Brain microvascular endothelial cell (primary cell): ENCODE measurements around the gene PRSS33.

Experiments used
- DNase-seq: peaks from one replicate; pipeline ENCODE4 v3.0.0-alpha.2; 2020
- H3K27ac ChIP-seq: fragments of 250-450 bp; sonication (Bioruptor Pico); 2 replicates; pipeline ENCODE4 v1.5.1; 2020; ENCODE audit warnings: mild to moderate bottlenecking, moderate library complexity
- H3K27me3 ChIP-seq: fragments of 250-450 bp; sonication (Bioruptor Pico); replicated peaks from 2 replicates; pipeline ENCODE4 v1.5.1; 2020; ENCODE audit warnings: mild to moderate bottlenecking
- H3K36me3 ChIP-seq: fragments of 250-450 bp; sonication (Bioruptor Pico); replicated peaks from 2 replicates; pipeline ENCODE4 v1.5.1; 2020; ENCODE audit warnings: mild to moderate bottlenecking
- H3K4me3 ChIP-seq: 2 replicates; pipeline ENCODE4 v1.5.1; 2011; ENCODE audit warnings: low read depth, mild to moderate bottlenecking, control low read depth, low read length, moderate library complexity
- in situ Hi-C: cut with HindIII; loops from 2 replicates; pipeline ENCODE4 v1.10.0; 2017; ENCODE audit warnings: low sequenced_read_pairs, low pct_ligation_motif_present
- TF ChIP-seq, protein P1 (sequence below): IDR thresholded peaks from 2 replicates; pipeline ENCODE4 v1.5.1; 2011; ENCODE audit warnings: low read depth, mild to moderate bottlenecking, moderate library complexity, low read length, control low read depth, inconsistent platforms; ENCODE audit errors: missing control alignments

PRSS33 gene

DNA sequence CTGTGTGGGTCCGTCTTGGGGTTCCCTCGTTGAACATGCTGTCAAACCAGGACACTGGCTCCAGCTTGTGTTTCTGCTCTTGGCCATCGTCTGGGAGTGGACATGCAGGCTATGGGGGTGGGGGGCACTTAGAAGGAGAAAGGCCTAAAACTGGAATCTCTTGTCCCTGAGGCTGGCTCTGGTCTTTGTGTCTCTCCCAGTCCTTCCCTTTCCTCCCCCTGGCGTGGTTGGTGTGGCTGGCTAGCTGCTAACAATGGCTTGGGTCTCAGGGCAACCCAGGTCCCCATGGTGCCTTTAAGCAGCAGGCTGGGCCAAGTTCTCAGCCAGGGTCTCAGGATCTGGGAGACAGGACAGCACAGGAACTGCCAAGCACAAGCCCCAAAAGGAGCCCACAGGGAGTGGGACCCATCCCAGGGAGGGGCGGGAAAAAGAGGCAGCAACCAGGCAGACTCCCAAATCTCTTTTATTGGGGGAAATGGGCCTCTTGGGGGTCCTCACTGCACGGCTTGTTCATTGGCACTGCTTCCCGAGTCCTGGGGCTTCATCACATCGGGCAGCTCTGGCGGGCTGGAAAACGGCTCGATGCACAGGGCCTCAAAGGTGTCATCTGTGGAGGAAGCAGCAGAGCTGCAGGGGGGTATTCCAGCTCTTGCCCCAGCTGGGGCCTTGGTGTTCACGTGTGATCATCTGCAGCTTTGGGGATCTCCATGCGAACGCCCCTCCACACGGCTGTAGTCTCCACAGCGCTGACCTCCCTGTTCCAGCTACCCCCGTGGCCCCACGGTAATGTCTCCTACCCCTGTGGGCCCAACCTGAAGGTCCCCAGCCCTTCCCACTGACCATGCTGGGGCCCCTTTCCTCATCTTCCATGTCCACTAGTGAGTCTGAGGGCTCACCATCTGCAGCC is 15.6 kb downstream of the PRSS33 start:
- no peak for DNase-seq
- Histone ChIP-seq H3K27me3 (no peaks in the 10 kb centered on the region), H3K27ac (no peak overlapping the region), H3K36me3 (peaks cover 74% of the 10 kb centered on the region), H3K4me3 (no peak overlapping the region)
- in situ Hi-C loops = no loop called here
- TF ChIP-seq, protein P1, sequence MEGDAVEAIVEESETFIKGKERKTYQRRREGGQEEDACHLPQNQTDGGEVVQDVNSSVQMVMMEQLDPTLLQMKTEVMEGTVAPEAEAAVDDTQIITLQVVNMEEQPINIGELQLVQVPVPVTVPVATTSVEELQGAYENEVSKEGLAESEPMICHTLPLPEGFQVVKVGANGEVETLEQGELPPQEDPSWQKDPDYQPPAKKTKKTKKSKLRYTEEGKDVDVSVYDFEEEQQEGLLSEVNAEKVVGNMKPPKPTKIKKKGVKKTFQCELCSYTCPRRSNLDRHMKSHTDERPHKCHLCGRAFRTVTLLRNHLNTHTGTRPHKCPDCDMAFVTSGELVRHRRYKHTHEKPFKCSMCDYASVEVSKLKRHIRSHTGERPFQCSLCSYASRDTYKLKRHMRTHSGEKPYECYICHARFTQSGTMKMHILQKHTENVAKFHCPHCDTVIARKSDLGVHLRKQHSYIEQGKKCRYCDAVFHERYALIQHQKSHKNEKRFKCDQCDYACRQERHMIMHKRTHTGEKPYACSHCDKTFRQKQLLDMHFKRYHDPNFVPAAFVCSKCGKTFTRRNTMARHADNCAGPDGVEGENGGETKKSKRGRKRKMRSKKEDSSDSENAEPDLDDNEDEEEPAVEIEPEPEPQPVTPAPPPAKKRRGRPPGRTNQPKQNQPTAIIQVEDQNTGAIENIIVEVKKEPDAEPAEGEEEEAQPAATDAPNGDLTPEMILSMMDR = no peak

DNA sequence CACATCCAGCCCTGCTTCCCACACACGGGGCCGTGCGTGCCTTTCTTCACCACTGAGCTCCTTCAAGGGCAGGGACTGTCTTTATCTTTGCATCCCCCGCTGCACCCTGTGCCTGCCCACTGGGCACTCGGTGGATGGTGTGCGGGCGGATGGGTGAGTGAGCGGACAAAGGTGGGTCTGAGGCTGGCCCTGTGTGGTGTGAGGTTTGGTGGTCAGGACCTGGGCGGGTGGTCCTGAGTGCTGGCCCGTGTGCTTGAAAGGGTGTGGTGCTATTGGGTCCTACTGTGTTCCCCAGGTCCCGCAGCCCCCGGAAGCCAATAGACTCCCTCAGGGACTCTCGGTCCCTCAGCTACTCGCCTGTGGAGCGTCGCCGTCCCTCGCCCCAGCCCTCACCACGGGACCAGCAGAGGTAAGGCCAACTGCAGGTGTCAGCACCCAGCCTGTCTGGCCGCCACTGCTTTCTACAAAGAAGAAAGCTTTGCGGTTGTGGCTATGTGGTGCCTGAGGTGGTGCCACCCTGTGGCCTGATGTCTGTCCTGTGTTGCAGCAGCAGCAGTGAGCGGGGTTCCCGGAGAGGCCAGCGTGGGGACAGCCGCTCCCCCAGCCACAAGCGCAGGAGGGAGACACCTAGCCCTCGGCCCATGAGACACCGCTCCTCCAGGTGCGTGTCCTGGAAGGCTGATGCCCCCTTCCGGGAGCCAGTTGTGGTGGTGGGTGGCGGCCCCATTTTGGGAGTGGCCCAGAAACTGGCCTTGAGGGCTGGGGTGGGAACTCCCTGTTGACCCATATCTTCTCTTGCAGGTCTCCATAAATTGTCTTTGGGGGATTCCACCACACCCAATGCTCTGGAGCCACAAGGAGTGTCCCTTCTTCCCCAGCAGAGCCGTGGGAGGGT is 17.1 kb downstream of the PRSS33 start:
- Histone ChIP-seq H3K27me3 (no peaks in the 10 kb centered on the region), H3K27ac (no peak overlapping the region), H3K4me3 (no peak overlapping the region), H3K36me3 (peaks cover 86% of the 10 kb centered on the region)
- TF ChIP-seq, protein P1 = peak; percentile 15
- in situ Hi-C loops = no loop called here
- no peak for DNase-seq

DNA sequence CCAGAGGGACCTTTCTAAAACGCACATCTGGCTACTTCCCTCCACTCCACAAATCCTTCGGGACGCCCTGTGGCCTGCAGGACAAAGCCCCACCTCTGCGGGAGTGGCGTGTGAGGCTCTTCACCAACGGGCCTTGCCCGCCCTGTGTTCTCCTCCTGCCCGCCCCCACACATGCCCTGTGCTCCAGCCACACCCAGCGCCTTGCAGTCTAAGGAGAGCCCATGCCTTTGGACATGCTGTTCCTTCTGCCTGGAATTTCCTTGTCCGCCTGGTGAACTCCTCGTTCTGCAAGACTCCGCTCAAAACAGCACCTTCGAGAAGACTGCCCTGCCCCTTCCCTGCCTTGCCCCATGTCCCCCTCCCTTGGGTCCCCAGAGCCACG is 17.7 kb downstream of the PRSS33 start:
- DNase-seq = no peak
- Histone ChIP-seq H3K27me3 (no peaks in the 10 kb centered on the region), H3K4me3 (no peak overlapping the region), H3K36me3 (peaks cover 92% of the 10 kb centered on the region), H3K27ac (no peak overlapping the region)
- TF ChIP-seq, protein P1 = no peak
- in situ Hi-C loops = no loop called here

DNA sequence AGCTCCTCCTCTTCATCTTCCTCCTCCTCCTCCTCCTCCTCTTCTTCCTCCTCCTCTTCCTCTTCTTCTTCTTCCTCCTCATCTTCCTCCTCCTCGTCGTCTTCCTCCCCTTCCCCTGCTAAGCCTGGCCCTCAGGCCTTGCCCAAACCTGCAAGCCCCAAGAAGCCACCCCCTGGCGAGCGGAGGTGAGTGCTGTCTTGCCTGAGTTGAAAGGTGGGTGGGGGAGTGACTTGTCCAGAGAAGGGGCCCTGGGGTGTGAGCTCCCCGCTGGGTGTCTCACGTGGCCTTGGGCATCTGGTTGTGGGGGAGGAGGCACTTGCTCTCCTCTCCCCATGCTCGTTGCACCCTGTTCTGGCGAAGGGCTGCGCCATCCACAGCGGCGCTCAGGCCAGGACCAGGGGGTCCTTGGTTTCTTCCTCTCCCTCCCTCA is 18.2 kb downstream of the PRSS33 start:
- Histone ChIP-seq H3K36me3 (peaks cover 93% of the 10 kb centered on the region), H3K27ac (no peak overlapping the region)

DNA sequence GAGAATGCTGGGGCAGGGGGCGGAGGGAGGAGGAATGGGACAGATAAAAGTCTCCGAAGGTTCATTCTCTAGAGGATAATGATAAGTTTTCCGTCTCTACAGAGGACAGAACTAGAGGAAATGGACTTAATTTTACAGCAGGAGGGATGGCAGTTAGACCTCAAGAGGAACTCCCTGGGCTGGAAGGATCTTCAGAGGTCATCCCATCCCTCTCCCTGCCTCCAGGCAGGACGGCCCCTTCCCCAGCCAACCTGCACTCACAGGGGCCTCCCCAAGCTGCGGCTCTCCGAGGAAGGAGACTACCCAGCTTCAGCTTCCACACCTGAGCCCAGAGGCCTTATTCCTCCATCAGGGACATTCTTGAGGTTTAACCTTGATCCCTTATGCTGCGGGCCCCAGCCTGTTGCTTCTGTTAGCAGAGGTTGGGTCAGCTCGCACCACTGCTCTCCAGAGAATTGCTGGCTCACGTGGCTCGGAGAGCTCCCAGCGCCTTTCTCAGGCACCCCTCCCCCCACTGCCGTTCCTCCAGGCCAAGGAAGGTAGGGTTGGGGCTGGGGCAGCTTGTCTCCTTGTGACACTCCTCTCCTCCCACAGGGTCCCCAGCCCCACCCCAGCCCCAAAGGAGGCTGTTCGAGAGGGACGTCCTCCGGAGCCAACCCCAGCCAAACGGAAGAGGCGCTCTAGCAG is 18.8 kb downstream of the PRSS33 start:
- no peak overlapping the region for H3K4me3 ChIP-seq
- TF ChIP-seq, protein P1 = no peak
- peaks cover 93% of the 10 kb centered on the region for H3K36me3 ChIP-seq
- in situ Hi-C loops = no loop called here
- no peak overlapping the region for H3K27ac ChIP-seq
- no peaks in the 10 kb centered on the region for H3K27me3 ChIP-seq
- DNase-seq = no peak

More for the DNA sequence above, 18.2 kb downstream of the PRSS33 start:
- Histone ChIP-seq H3K4me3 (no peak overlapping the region), H3K27me3 (no peaks in the 10 kb centered on the region)
- in situ Hi-C loops = no loop called here
- no peak for DNase-seq
- TF ChIP-seq, protein P1 = no peak
